Measurements from ENCODE around the gene OSBPL8.

The OSBPL8 gene

DNA sequence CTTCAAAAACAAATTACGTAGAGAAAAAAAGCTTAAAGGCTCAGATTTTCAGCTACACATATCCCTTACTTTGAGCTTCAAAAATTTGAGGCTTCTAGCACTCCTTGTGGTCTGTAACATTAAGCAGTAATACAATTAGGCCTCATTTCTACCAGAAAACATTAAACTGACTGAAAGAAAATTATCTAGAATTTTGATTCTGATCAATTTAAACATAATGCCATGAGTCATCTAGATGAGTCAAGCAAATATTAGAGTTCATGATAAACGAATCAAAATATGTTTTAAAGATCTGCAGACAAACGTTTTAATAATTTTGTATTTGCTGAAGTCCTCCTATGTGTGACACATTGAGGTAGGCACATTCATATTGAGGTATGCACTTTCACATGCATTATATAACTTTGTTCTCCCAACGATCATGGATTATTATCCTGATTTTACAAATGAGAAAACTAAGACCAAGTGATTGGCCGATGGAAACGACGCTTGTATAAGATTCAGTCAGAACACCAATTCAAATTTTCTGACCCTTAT lies 4.3 kb downstream of the OSBPL8 start:
- H3K27ac ChIP-seq = no peak overlapping the region
- TF ChIP-seq, protein P1, sequence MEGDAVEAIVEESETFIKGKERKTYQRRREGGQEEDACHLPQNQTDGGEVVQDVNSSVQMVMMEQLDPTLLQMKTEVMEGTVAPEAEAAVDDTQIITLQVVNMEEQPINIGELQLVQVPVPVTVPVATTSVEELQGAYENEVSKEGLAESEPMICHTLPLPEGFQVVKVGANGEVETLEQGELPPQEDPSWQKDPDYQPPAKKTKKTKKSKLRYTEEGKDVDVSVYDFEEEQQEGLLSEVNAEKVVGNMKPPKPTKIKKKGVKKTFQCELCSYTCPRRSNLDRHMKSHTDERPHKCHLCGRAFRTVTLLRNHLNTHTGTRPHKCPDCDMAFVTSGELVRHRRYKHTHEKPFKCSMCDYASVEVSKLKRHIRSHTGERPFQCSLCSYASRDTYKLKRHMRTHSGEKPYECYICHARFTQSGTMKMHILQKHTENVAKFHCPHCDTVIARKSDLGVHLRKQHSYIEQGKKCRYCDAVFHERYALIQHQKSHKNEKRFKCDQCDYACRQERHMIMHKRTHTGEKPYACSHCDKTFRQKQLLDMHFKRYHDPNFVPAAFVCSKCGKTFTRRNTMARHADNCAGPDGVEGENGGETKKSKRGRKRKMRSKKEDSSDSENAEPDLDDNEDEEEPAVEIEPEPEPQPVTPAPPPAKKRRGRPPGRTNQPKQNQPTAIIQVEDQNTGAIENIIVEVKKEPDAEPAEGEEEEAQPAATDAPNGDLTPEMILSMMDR (IDR thresholded peaks at IDR 0.05) = no peak
- no peak for TF ChIP-seq ZFX (IDR thresholded peaks at IDR 0.05; ENCODE audit: borderline replicate concordance)

DNA sequence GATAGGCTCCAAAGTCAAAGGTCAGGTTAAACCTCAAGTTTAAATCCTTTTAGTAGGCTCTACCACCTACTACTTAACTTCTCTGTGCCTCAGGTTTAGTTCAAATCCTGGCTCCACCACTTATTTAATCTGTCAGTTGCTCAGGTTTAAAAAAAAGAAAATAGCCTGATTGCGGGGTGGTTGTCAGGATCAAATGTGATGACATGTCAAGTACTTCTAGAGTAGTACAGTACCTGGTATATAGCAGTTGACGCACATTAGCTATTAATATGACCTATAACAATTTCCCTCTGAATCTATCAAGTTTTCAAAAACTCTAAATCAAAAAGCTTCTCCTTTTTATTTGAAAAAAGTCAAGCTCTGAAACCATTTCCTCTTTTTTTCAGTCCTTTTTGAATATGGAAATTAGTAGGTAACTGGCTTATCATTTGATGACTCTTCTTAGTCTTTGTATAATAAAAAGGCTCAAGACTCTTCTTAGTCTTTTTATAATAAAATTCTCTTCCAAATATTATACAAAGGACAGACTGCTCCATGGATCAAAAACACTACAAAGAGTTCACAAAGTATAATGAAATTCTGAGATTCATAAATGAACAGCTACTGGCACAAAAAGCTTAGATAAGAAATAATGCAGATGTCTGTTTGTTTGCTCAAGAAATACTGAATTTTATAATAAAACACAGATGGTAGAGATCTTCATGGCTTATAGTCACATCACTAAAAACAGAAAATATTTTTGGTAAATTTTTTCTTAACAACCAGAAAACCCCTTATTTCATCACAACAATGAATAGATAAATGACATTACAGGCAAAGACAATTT lies 5.0 kb downstream of the OSBPL8 start:
- TF ChIP-seq ZFX (IDR thresholded peaks at IDR 0.05; ENCODE audit: borderline replicate concordance) = no peak
- TF ChIP-seq, protein P1 (IDR thresholded peaks at IDR 0.05) = no peak
- no peak overlapping the region for H3K27ac ChIP-seq

DNA sequence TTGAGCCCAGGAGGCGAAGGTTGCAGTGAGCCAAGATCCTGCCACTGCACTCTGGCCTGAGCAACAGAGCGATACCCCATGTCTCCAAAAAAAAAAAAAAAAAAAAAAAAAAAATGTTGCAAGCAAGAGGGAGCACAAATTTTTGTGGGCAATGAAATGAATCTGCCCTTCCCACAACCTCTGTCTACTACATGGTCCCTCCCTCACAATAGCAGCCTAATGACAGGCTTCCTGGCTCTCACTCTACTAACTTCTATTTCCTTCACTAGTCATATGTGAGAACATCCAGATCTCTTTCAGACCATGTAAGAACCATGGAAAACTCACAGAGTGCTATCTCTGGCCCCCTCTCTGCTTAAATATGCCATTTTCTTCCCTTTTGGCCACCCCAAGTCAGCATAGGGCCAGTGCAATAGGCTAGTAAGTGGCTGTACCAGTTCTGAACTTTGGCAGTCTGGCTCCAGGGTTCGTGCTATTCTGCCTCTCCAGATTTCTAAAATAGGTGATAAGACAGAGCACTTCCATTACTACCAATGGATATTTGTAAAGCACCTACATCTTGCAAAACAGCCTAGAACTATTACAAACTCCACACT lies 7.1 kb downstream of the OSBPL8 start:
- TF ChIP-seq, protein P1 (IDR thresholded peaks at IDR 0.05) = no peak
- no peak overlapping the region for H3K27ac ChIP-seq

DNA sequence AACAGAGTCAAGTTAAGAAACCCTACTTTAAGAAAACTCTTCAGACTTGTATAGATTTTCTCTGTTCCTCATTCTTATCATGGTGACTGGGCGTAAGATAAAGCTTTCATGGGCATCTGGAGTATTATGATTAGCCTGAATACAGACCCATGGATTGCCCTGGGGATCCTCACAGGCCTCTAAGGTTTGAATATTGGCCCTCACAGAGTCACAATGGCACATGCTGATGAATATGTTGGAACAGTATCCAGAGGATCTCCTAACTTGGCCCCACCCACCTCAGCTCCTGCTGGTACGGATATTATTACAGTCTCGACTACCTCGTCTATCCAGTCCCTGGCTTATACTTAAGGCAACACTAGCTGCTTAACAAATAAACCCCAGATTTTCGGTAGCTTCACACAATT lies 8.1 kb downstream of the OSBPL8 start:
- H3K27ac ChIP-seq = no peak overlapping the region
- no peak for TF ChIP-seq ZFX (IDR thresholded peaks at IDR 0.05; ENCODE audit: borderline replicate concordance)
- TF ChIP-seq, protein P1 (IDR thresholded peaks at IDR 0.05) = no peak

DNA sequence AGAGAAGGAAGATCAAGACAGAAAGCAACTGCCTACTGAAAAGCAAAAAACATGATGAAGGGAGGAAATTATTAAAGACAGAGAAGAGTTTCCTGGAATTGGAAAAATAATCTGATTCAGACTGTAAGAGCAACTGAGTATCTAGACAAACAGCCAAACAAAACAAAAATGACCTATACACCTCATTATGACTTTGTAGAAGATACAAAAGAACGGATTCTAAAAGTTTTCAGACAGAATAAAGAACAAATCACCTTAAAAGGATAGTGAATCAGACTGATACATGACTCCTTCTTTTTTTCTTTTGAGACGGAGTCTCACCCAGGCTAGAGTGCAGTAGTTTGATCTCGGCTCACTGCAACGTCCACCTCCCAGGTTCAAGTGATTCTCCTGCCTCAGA lies 10.4 kb downstream of the OSBPL8 start:
- H3K27ac ChIP-seq = no peak overlapping the region
- no peak for TF ChIP-seq ZFX (IDR thresholded peaks at IDR 0.05; ENCODE audit: borderline replicate concordance)

DNA sequence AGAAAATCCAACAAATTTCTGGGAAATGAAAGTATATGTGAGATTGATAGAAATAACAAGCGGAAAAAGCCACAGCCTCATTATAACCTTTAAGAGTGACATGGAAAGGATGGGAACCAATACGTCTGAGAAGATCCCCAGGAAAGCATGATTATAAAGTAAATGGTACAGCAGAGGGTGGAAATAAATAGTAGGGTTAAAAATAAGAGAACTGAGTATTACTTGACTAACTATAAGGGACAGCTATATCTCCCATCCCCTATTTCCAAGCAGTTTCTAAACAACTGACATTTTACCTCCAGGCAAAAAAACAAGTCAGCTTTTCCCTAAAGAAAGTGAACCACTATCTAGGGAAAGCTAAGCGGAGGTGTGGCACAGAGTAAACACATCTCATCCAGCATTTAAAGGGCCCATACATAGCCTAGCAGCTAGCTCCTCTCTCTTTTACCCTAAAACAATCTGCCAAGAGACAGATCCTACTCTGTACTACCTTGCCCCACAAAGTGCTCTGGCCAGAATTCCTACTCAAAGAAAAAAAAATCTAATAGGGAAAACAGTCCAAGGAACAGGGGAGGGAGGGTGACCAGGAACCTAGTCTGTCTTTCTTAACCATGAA lies 11.2 kb downstream of the OSBPL8 start:
- TF ChIP-seq, protein P1 (IDR thresholded peaks at IDR 0.05) = no peak
- TF ChIP-seq ZFX (IDR thresholded peaks at IDR 0.05; ENCODE audit: borderline replicate concordance) = no peak
- no peak overlapping the region for H3K27ac ChIP-seq

DNA sequence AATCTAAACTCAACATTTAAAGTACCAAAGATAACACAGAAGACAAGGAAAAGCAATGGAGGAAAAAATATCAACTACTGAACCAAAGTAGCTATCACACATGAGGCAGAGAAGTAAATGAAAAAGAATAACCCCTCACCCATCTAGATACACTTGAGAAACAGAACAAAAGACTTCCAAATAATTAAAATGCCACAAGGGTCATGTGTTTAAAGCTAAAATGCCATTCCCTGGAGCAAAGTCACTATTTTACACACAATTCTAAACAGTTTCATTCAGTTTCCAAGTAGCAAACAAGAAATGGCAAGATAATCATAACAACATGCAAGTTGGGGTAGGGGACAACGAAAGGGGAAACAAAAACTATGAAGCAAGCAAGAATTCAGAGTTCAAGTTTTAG lies 12.0 kb downstream of the OSBPL8 start:
- TF ChIP-seq ZFX (IDR thresholded peaks at IDR 0.05; ENCODE audit: borderline replicate concordance) = no peak
- TF ChIP-seq, protein P1 (IDR thresholded peaks at IDR 0.05) = no peak
- H3K27ac ChIP-seq = no peak overlapping the region

Data from 22Rv1 (cell line).